ENCODE measurements around the gene DAB2IP.

The DAB2IP gene

GRCh38 chr9:121822093-121823085 lies 171.0 kb downstream of the DAB2IP start:
- Mint-ChIP-seq H3K9me3 (no peaks in the 10 kb centered on the region), H3K27me3 (peaks cover 4% of the 10 kb centered on the region), H3K36me3 (ENCODE audit: low read depth) (no peaks in the 10 kb centered on the region), H3K27ac (no peak overlapping the region), H3K4me1 (ENCODE audit: low read depth) (no peaks in the 10 kb centered on the region), H3K4me3 (no peak overlapping the region)
- intact Hi-C loops (cut with micrococcal nuclease), result no loop called here

- no peak overlapping the region for H3K27ac Mint-ChIP-seq
- intact Hi-C loops (cut with micrococcal nuclease), result no loop called here
- H3K36me3 Mint-ChIP-seq (ENCODE audit: low read depth), result no peaks in the 10 kb centered on the region
- H3K4me3 Mint-ChIP-seq, result no peak overlapping the region
- no peaks in the 10 kb centered on the region for H3K9me3 Mint-ChIP-seq
- no peaks in the 10 kb centered on the region for H3K4me1 Mint-ChIP-seq (ENCODE audit: low read depth)
- peaks cover under 1% of the 10 kb centered on the region for H3K27me3 Mint-ChIP-seq
These were observed 172.2 kb downstream of the DAB2IP start for GRCh38 chr9:121823451-121824169.

- no peak overlapping the region for H3K27ac Mint-ChIP-seq
- H3K4me3 Mint-ChIP-seq, result no peak overlapping the region
- no peaks in the 10 kb centered on the region for H3K27me3 Mint-ChIP-seq
- H3K9me3 Mint-ChIP-seq, result no peaks in the 10 kb centered on the region
- no peaks in the 10 kb centered on the region for H3K4me1 Mint-ChIP-seq (ENCODE audit: low read depth)
- intact Hi-C loops (cut with micrococcal nuclease), result no loop called here
- no peaks in the 10 kb centered on the region for H3K36me3 Mint-ChIP-seq (ENCODE audit: low read depth)
These were observed 173.2 kb downstream of the DAB2IP start for GRCh38 chr9:121824651-121825030.

- H3K4me1 Mint-ChIP-seq (ENCODE audit: low read depth), result no peaks in the 10 kb centered on the region
- H3K9me3 Mint-ChIP-seq, result no peaks in the 10 kb centered on the region
- intact Hi-C loops (cut with micrococcal nuclease), result no loop called here
- no peak overlapping the region for H3K4me3 Mint-ChIP-seq
- H3K27me3 Mint-ChIP-seq, result no peaks in the 10 kb centered on the region
- no peak overlapping the region for H3K27ac Mint-ChIP-seq
- no peaks in the 10 kb centered on the region for H3K36me3 Mint-ChIP-seq (ENCODE audit: low read depth)
These were observed 173.7 kb downstream of the DAB2IP start for GRCh38 chr9:121825031-121825691.

- Mint-ChIP-seq H3K9me3 (no peaks in the 10 kb centered on the region), H3K27ac (no peak overlapping the region), H3K4me1 (ENCODE audit: low read depth) (no peaks in the 10 kb centered on the region)
These were observed 175.3 kb downstream of the DAB2IP start for GRCh38 chr9:121826711-121827110.

GRCh38 chr9:121827251-121827967 lies 176.0 kb downstream of the DAB2IP start:
- H3K36me3 Mint-ChIP-seq (ENCODE audit: low read depth), result no peaks in the 10 kb centered on the region
- H3K4me1 Mint-ChIP-seq (ENCODE audit: low read depth), result no peaks in the 10 kb centered on the region
- intact Hi-C loops (cut with micrococcal nuclease), result no loop called here
- no peak overlapping the region for H3K4me3 Mint-ChIP-seq
- H3K27ac Mint-ChIP-seq, result no peak overlapping the region
- H3K9me3 Mint-ChIP-seq, result no peaks in the 10 kb centered on the region
- no peaks in the 10 kb centered on the region for H3K27me3 Mint-ChIP-seq

More at GRCh38 chr9:121826711-121827110, 175.3 kb downstream of the DAB2IP start:
- Mint-ChIP-seq H3K4me3 (no peak overlapping the region), H3K27me3 (no peaks in the 10 kb centered on the region), H3K36me3 (ENCODE audit: low read depth) (no peaks in the 10 kb centered on the region)
- intact Hi-C loops (cut with micrococcal nuclease), result no loop called here

- no peaks in the 10 kb centered on the region for H3K27me3 Mint-ChIP-seq
- H3K4me1 Mint-ChIP-seq (ENCODE audit: low read depth), result no peaks in the 10 kb centered on the region
- intact Hi-C loops (cut with micrococcal nuclease), result no loop called here
- no peak overlapping the region for H3K27ac Mint-ChIP-seq
- no peaks in the 10 kb centered on the region for H3K36me3 Mint-ChIP-seq (ENCODE audit: low read depth)
- H3K9me3 Mint-ChIP-seq, result no peaks in the 10 kb centered on the region
- no peak overlapping the region for H3K4me3 Mint-ChIP-seq
These were observed 179.2 kb downstream of the DAB2IP start for GRCh38 chr9:121830441-121831140.

- H3K4me1 Mint-ChIP-seq (ENCODE audit: low read depth), result no peaks in the 10 kb centered on the region
- intact Hi-C loops (cut with micrococcal nuclease), result no loop called here
- H3K9me3 Mint-ChIP-seq, result no peaks in the 10 kb centered on the region
- no peaks in the 10 kb centered on the region for H3K36me3 Mint-ChIP-seq (ENCODE audit: low read depth)
- no peak overlapping the region for H3K4me3 Mint-ChIP-seq
- H3K27ac Mint-ChIP-seq, result no peak overlapping the region
- no peaks in the 10 kb centered on the region for H3K27me3 Mint-ChIP-seq
These were observed 180.4 kb downstream of the DAB2IP start for GRCh38 chr9:121831869-121832268.

GRCh38 chr9:121833061-121833460 lies 181.6 kb downstream of the DAB2IP start:
- intact Hi-C loops (cut with micrococcal nuclease), result no loop called here
- no peak overlapping the region for H3K4me3 Mint-ChIP-seq
- no peaks in the 10 kb centered on the region for H3K9me3 Mint-ChIP-seq
- H3K36me3 Mint-ChIP-seq (ENCODE audit: low read depth), result no peaks in the 10 kb centered on the region
- no peak overlapping the region for H3K27ac Mint-ChIP-seq
- no peaks in the 10 kb centered on the region for H3K27me3 Mint-ChIP-seq
- no peaks in the 10 kb centered on the region for H3K4me1 Mint-ChIP-seq (ENCODE audit: low read depth)

Data from dendritic cell treated with granulocyte-macrophage colony-stimulating factor and Interleukin-4, amounts not matched to agents 40 ng/mL and 50 ng/mL, for 4 days (primary cell).